GM12878 (cell line): ENCODE results near the gene SH3BP1. TPM values are rescaled to one million over a fixed set of nuclear protein-coding genes. Genes with fewer than 3 reads are reported as not detected.

Source experiments
- BACH1 ChIP-seq: fragments of 450-650 bp; IDR thresholded peaks from 2 replicates; pipeline ENCODE4 v1.6.1; 2017; ENCODE audit warnings: mild to moderate bottlenecking, borderline replicate concordance
- BCL3 ChIP-seq: IDR thresholded peaks from 2 replicates; pipeline ENCODE4 v1.6.1; 2011; ENCODE audit warnings: borderline replicate concordance, low read depth, mild to moderate bottlenecking, moderate library complexity, low read length; ENCODE audit not compliant: insufficient read depth, poor library complexity, severe bottlenecking
- CEBPB ChIP-seq, 2 experiments: fragments of 150-350 bp in 1 of 2; IDR thresholded peaks; 2 replicates each; pipeline ENCODE4 v1.6.1; 2012 to 2014; ENCODE audit warnings: low read depth in 2 of 2, low read length in 2 of 2, borderline replicate concordance in 1 of 2, inconsistent platforms in 1 of 2
- CHD4 ChIP-seq: fragments of 200-600 bp; sonication (generic); IDR thresholded peaks from 2 replicates; pipeline ENCODE4 v1.6.1; 2016; ENCODE audit warnings: mild to moderate bottlenecking
- CREB1 ChIP-seq: IDR thresholded peaks from 2 replicates; pipeline ENCODE4 v1.6.1; 2012; ENCODE audit warnings: low read depth, mild to moderate bottlenecking, inconsistent platforms
- CUX1 ChIP-seq: IDR thresholded peaks from 2 replicates; pipeline ENCODE4 v1.6.1; 2012; ENCODE audit warnings: improper control_type of control experiment, low read depth, low read length; ENCODE audit not compliant: insufficient replicate concordance
- EGR1 ChIP-seq, 2 experiments: IDR thresholded peaks; 1 replicate in 1 of 2; 2 replicates in 1 of 2; pipeline ENCODE4 v1.6.1; 2011 to 2012; ENCODE audit warnings: low read depth in 2 of 2, low read length in 2 of 2, borderline replicate concordance in 1 of 2, mild to moderate bottlenecking in 1 of 2, moderate library complexity in 1 of 2
- EP300 ChIP-seq, 2 experiments: fragments of 150-350 bp in 1 of 2; IDR thresholded peaks; 2 replicates each; pipeline ENCODE4 v1.6.1; 2011 to 2012; ENCODE audit warnings: low read depth in 2 of 2, low read length in 2 of 2, borderline replicate concordance in 1 of 2, improper control_type of control experiment in 1 of 2, inconsistent platforms in 1 of 2; ENCODE audit not compliant: control insufficient read depth in 1 of 2
- IRF4 ChIP-seq: IDR thresholded peaks from 2 replicates; pipeline ENCODE4 v1.6.1; 2011; ENCODE audit warnings: low read depth, low read length
- KDM1A ChIP-seq: fragments of 200-600 bp; sonication (generic); IDR thresholded peaks from 2 replicates; pipeline ENCODE4 v1.6.1; 2016; ENCODE audit warnings: borderline replicate concordance
- MYB ChIP-seq: fragments of 150-350 bp; IDR thresholded peaks from 2 replicates; pipeline ENCODE4 v1.6.1; 2014; ENCODE audit warnings: mild to moderate bottlenecking, low read depth, low read length, borderline replicate concordance
- NR2F1 ChIP-seq: fragments of 450-650 bp; conservative IDR thresholded peaks from 2 replicates; pipeline ENCODE4 v1.6.1; 2017; ENCODE audit warnings: mild to moderate bottlenecking
- PBX3 ChIP-seq: IDR thresholded peaks from 2 replicates; pipeline ENCODE4 v1.6.1; 2011; ENCODE audit warnings: mild to moderate bottlenecking, low read depth, low read length, moderate library complexity; ENCODE audit not compliant: insufficient replicate concordance
- POLR2AphosphoS5 ChIP-seq: IDR thresholded peaks from 2 replicates; pipeline ENCODE4 v1.6.1; 2011; ENCODE audit warnings: mild to moderate bottlenecking, low read length, inconsistent platforms
- SPI1 ChIP-seq: IDR thresholded peaks from 2 replicates; pipeline ENCODE4 v1.6.1; 2011; ENCODE audit warnings: low read depth, mild to moderate bottlenecking, low read length, moderate library complexity, borderline replicate concordance; ENCODE audit not compliant: insufficient read depth
- TCF3 ChIP-seq: IDR thresholded peaks from 2 replicates; pipeline ENCODE4 v1.6.1; 2012; ENCODE audit warnings: low read depth, mild to moderate bottlenecking, low read length, borderline replicate concordance; ENCODE audit not compliant: insufficient read depth
- USF1 ChIP-seq: IDR thresholded peaks from 2 replicates; pipeline ENCODE4 v1.6.1; 2011; ENCODE audit warnings: borderline replicate concordance, low read depth, mild to moderate bottlenecking, moderate library complexity, mixed read lengths, low read length; ENCODE audit not compliant: insufficient read depth; ENCODE audit errors: extremely low read length
- ZNF24 ChIP-seq: fragments of 450-650 bp; IDR thresholded peaks from 2 replicates; pipeline ENCODE4 v1.6.1; 2017; ENCODE audit warnings: antibody characterized with exemption, mild to moderate bottlenecking
- ZNF384 ChIP-seq: IDR thresholded peaks from 2 replicates; pipeline ENCODE4 v1.6.1; 2012; ENCODE audit warnings: low read depth, mild to moderate bottlenecking, low read length, improper control_type of control experiment, borderline replicate concordance
- polyA plus RNA-seq, 11 experiments: library from polyadenylated mRNA; depleted of rRNA in 4 of 11; unstranded in 6 of 11; stranded (reverse) in 5 of 11; fragments of >200 nt; fragmentation: Nextera tagmentation in 4 of 11; fragmentation: Illumina TruSeq in 1 of 11; extraction: Ambion mirVana in 4 of 11; extraction: Trizol in 1 of 11; gene quantifications; 1 replicate in 1 of 11; 2 replicates in 10 of 11; pipeline versions ENCODE4 v1.2.1 to v1.2.3, GENCODE V29; 2011 to 2016; ENCODE audit warnings: inconsistent platforms in 2 of 11, missing spikeins in 2 of 11, low read depth in 1 of 11
- total RNA-seq, 4 experiments: library from RNA; depleted of rRNA in 3 of 4; stranded (reverse); fragments of >200 nt in 3 of 4; fragmentation: Illumina TruSeq in 1 of 4; extraction: Trizol in 1 of 4; gene quantifications; 2 replicates each; pipeline versions ENCODE4 v1.2.1 to v1.2.3, GENCODE V29; 2013 to 2021

The SH3BP1 gene
- total and polyA plus RNA-seq, 10 of the 15 experiments (the other 5 are each of a cell fraction or from before 2014, with no cell fraction given), result 0.29 to 70.5 (median 22.5) TPM

- no peak for TF ChIP-seq CUX1
- TF ChIP-seq TCF3, result peak; percentile 85; the same call in 1 of the 2 replicates
- peak; percentile 71 for TF ChIP-seq BACH1
- peak; percentile 69 for TF ChIP-seq BCL3
- peak; percentile 94 for TF ChIP-seq NR2F1
- no peak for TF ChIP-seq CHD4
- TF ChIP-seq POLR2AphosphoS5, result peak; percentile 40; the same call in 1 of the 2 replicates
- TF ChIP-seq EGR1 (IDR thresholded peaks at IDR 0.05; ENCODE audit: borderline replicate concordance in 1 of 2, low read depth in 2 of 2, low read length in 2 of 2), result peak; percentile 79 to 86
- peak; percentile 55; the same call in 1 of the 2 replicates for TF ChIP-seq MYB
- TF ChIP-seq KDM1A, result no peak
- no peak for TF ChIP-seq USF1
- peak; percentile 23 for TF ChIP-seq PBX3
- peak; percentile 97 for TF ChIP-seq CREB1
- peak; percentile 85 for TF ChIP-seq SPI1
- no peak for TF ChIP-seq IRF4
- no peak for TF ChIP-seq CEBPB (IDR thresholded peaks at IDR 0.05; ENCODE audit: borderline replicate concordance in 1 of 2, low read depth in 2 of 2, low read length in 2 of 2)
- 0 out of 2 replicates have a peak, but pooled peaks have one; percentile 2 for TF ChIP-seq ZNF384
- TF ChIP-seq ZNF24, result no peak; the same call in 1 of the 2 replicates
- TF ChIP-seq EP300 (IDR thresholded peaks at IDR 0.05; ENCODE audit: borderline replicate concordance in 1 of 2, control insufficient read depth in 1 of 2, low read depth in 2 of 2, low read length in 2 of 2), result peak in 1 of 2 experiments; percentile 44; a peak in 2 of 4 replicates
These were observed 30.8 kb upstream of the SH3BP1 start, which contains the start of gene GGA1 (continued) for GRCh38 chr22:37608477-37609239.
